ENCODE data around the gene INPP5A.

Gene INPP5A

GRCh38 chr10:132536241-132536876, 1.2 kb upstream of the INPP5A start:
- no peak for FAIRE-seq

- no peak for FAIRE-seq
These were observed 507 bp upstream of the INPP5A start for GRCh38 chr10:132536877-132537683.

GRCh38 chr10:132538031-132538789, 623 bp downstream of the INPP5A start:
- no peak for FAIRE-seq

- FAIRE-seq: no peak
These were observed 1.3 kb downstream of the INPP5A start for GRCh38 chr10:132538790-132539421.

GRCh38 chr10:132539431-132539839, 1.8 kb downstream of the INPP5A start:
- FAIRE-seq: no peak

GRCh38 chr10:132539894-132540293, 2.3 kb downstream of the INPP5A start:
- no peak for FAIRE-seq

- FAIRE-seq: no peak
These were observed 2.9 kb downstream of the INPP5A start for GRCh38 chr10:132540456-132540855.

GRCh38 chr10:132541129-132541528, 3.5 kb downstream of the INPP5A start:
- FAIRE-seq: no peak

GRCh38 chr10:132541601-132542011, 4.0 kb downstream of the INPP5A start:
- FAIRE-seq: no peak

GRCh38 chr10:132542086-132542775, 4.6 kb downstream of the INPP5A start:
- FAIRE-seq: no peak

GRCh38 chr10:132542819-132543218, 5.2 kb downstream of the INPP5A start:
- no peak for FAIRE-seq

- no peak for FAIRE-seq
These were observed 6.5 kb downstream of the INPP5A start for GRCh38 chr10:132543916-132544743.

- no peak for FAIRE-seq
These were observed 7.4 kb downstream of the INPP5A start for GRCh38 chr10:132544744-132545658.

GRCh38 chr10:132545659-132546367, 8.2 kb downstream of the INPP5A start:
- FAIRE-seq: no peak

GRCh38 chr10:132546567-132547420, 9.2 kb downstream of the INPP5A start:
- no peak for FAIRE-seq

- no peak for FAIRE-seq
These were observed 9.9 kb downstream of the INPP5A start for GRCh38 chr10:132547421-132547861.

GRCh38 chr10:132548106-132548823, 10.7 kb downstream of the INPP5A start:
- no peak for FAIRE-seq

GRCh38 chr10:132548869-132549268, 11.3 kb downstream of the INPP5A start:
- FAIRE-seq: no peak

Data from islet of Langerhans (tissue), 1 donor.